ENCODE measurements around the gene AGPAT3.

Gene AGPAT3

GRCh38 chr21:43902441-43902840 is 37.4 kb downstream of the AGPAT3 start:
- Histone ChIP-seq H3K36me3 (no peaks in the 10 kb centered on the region), H3K27ac (no peak overlapping the region), H3K9me3 (no peaks in the 10 kb centered on the region), H3K27me3 (no peaks in the 10 kb centered on the region), H3K4me1 (ENCODE audit: control insufficient read depth in 1 of 2, insufficient read depth in 1 of 2, low read depth in 1 of 2, low read length in 1 of 2) (no peaks in the 10 kb centered on the region), H3K4me3 (ENCODE audit: low read depth in 1 of 2, low read length in 1 of 2) (no peak overlapping the region)
- TF ChIP-seq CTCF (IDR thresholded peaks at IDR 0.05) = no peak

- H3K27me3 ChIP-seq = no peaks in the 10 kb centered on the region
- H3K27ac ChIP-seq = no peak overlapping the region
- H3K4me3 ChIP-seq (ENCODE audit: low read depth in 1 of 2, low read length in 1 of 2) = no peak overlapping the region
- TF ChIP-seq CTCF (IDR thresholded peaks at IDR 0.05) = no peak
- no peaks in the 10 kb centered on the region for H3K9me3 ChIP-seq
- H3K36me3 ChIP-seq = no peaks in the 10 kb centered on the region
- H3K4me1 ChIP-seq (ENCODE audit: control insufficient read depth in 1 of 2, insufficient read depth in 1 of 2, low read depth in 1 of 2, low read length in 1 of 2) = no peaks in the 10 kb centered on the region
Measured at GRCh38 chr21:43903451-43904091, 38.5 kb downstream of the AGPAT3 start.

GRCh38 chr21:43904331-43904781 is 39.3 kb downstream of the AGPAT3 start:
- H3K27ac ChIP-seq = no peak overlapping the region
- no peaks in the 10 kb centered on the region for H3K9me3 ChIP-seq
- H3K36me3 ChIP-seq = no peaks in the 10 kb centered on the region
- H3K27me3 ChIP-seq = no peaks in the 10 kb centered on the region
- TF ChIP-seq CTCF (IDR thresholded peaks at IDR 0.05) = no peak
- no peak overlapping the region for H3K4me3 ChIP-seq (ENCODE audit: low read depth in 1 of 2, low read length in 1 of 2)
- H3K4me1 ChIP-seq (ENCODE audit: control insufficient read depth in 1 of 2, insufficient read depth in 1 of 2, low read depth in 1 of 2, low read length in 1 of 2) = no peaks in the 10 kb centered on the region

GRCh38 chr21:43905726-43906455 is 40.9 kb downstream of the AGPAT3 start:
- H3K9me3 ChIP-seq = no peaks in the 10 kb centered on the region
- H3K27me3 ChIP-seq = no peaks in the 10 kb centered on the region
- H3K4me1 ChIP-seq (ENCODE audit: control insufficient read depth in 1 of 2, insufficient read depth in 1 of 2, low read depth in 1 of 2, low read length in 1 of 2) = no peaks in the 10 kb centered on the region
- H3K4me3 ChIP-seq (ENCODE audit: low read depth in 1 of 2, low read length in 1 of 2) = no peak overlapping the region
- no peak for TF ChIP-seq CTCF (IDR thresholded peaks at IDR 0.05)
- no peaks in the 10 kb centered on the region for H3K36me3 ChIP-seq
- no peak overlapping the region for H3K27ac ChIP-seq

GRCh38 chr21:43906585-43907370 is 41.8 kb downstream of the AGPAT3 start:
- Histone ChIP-seq H3K27me3 (no peaks in the 10 kb centered on the region), H3K9me3 (no peaks in the 10 kb centered on the region), H3K4me3 (ENCODE audit: low read depth in 1 of 2, low read length in 1 of 2) (no peak overlapping the region), H3K4me1 (ENCODE audit: control insufficient read depth in 1 of 2, insufficient read depth in 1 of 2, low read depth in 1 of 2, low read length in 1 of 2) (no peaks in the 10 kb centered on the region), H3K27ac (no peak overlapping the region), H3K36me3 (no peaks in the 10 kb centered on the region)
- no peak for TF ChIP-seq CTCF (IDR thresholded peaks at IDR 0.05)

All from neutrophil (primary cell).